ENCODE results near the gene RARA.

- TF ChIP-seq GATA3 (IDR thresholded peaks at IDR 0.05; ENCODE audit: low read depth, low read length) (no peak), GATA2 (IDR thresholded peaks at IDR 0.05; ENCODE audit: low read depth, low read length) (no peak)
Measured at GRCh38 chr17:40309031-40309948, at the start of gene RARA.

All from SH-SY5Y (cell line).